Gastroesophageal sphincter (tissue), 3 donors: ENCODE results near the gene MET.

Experiments used
- CTCF ChIP-seq, 4 experiments: fragments of 200-600 bp in 2 of 4; fragments of 450-650 bp in 2 of 4; sonication (generic) in 1 of 4; IDR thresholded peaks; one replicate each; pipeline ENCODE4 v1.5.1; 2017 to 2019; ENCODE audit warnings: antibody characterized with exemption in 4 of 4, mild to moderate bottlenecking in 2 of 4, moderate library complexity in 2 of 4
- EP300 ChIP-seq: sonication (generic); formaldehyde crosslinking; IDR thresholded peaks from one replicate; pipeline ENCODE4 v1.6.1; 2017; ENCODE audit warnings: antibody characterized with exemption, mild to moderate bottlenecking
- POLR2A ChIP-seq, 2 donors: fragments of 450-650 bp; IDR thresholded peaks; one replicate each; pipeline ENCODE4 v1.6.1; 2017; ENCODE audit warnings: antibody characterized with exemption in 2 of 2, mild to moderate bottlenecking in 2 of 2, moderate library complexity in 1 of 2
- POLR2AphosphoS5 ChIP-seq: sonication (generic); formaldehyde crosslinking; IDR thresholded peaks from one replicate; pipeline ENCODE4 v1.6.1; 2017; ENCODE audit warnings: antibody characterized with exemption

DNA sequence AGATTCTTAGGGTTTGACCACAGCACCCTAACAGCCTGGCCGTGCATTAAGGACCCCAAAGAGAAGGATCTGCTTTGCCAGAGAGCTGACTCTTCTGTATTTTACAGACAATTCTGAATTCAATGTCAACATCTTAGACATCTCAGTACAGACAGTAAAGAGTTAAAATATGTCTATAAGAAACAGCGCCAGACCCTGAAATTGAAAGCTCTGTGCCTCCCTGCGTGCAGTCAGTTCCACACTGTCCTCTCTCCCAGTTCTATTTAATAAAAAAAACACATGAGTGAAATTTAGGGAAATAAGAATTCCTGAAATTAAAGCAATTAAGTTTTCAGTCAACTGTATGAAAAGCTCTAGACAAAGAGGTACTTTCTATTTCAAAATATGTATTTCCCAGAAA, 45.1 kb downstream of the MET start:
- no peak for TF ChIP-seq POLR2A (IDR thresholded peaks at IDR 0.05)
- TF ChIP-seq CTCF (IDR thresholded peaks at IDR 0.05): no peak
- TF ChIP-seq EP300: no peak
- TF ChIP-seq POLR2AphosphoS5: no peak
